SKM-1 (cell line): ENCODE data around the gene SUSD1.
"Not testable (repeated sequence)": the region's sequence is repeated elsewhere in the genome, so short reads cannot be mapped to it uniquely, and the experiment has no call there.

ENCODE experiments used
- DNase-seq: peaks from one replicate; lab custom pipeline; 2025; ENCODE audit not compliant: unreplicated experiment; lab: John Stamatoyannopoulos, UW

SUSD1 gene

GRCh38 chr9:112174222-112174964 is 704 bp downstream of the SUSD1 start:
- peak; percentile 26 for DNase-seq

- no peak for DNase-seq
Measured at GRCh38 chr9:112173489-112174221, 1.4 kb downstream of the SUSD1 start.

- DNase-seq, result no peak
Measured at GRCh38 chr9:112170968-112171367, 4.1 kb downstream of the SUSD1 start.

DNA sequence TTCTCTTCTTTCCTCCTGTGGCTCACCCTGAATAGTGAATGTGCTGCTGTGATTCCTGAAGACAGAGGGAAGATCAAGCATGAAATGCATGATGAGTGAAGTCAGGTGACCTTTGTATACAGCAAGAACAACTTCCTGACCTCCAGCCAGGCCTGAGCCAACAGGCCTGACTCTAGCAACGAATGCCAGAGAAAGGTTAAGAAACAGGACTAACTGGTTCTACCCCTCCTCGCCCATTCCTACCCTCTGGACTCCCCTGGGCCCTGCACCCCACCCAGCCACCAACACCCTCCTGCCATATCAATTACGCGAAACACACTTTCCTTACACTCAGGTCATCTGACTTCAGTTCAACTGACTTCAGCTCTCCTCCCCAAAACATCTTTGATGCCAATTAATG is 4.9 kb downstream of the SUSD1 start:
- DNase-seq, result no peak

DNA sequence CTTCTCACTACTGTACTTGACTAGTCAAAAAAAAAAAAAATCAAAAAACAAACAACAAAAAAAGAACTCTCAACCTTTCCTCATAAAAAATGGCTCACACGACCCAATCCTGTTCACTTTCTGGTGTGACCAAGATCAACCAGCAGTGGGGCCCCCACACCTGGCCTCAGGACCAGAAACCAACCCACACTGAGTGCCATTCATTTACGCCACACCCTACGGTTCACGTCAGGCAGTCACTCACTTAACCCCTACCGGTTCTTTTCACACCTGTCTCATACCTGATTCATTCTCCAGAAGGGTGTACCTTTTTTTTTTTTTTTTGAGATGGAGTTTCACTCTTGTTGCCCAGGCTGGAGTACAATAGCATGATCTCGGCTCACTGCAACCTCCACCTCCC is 5.7 kb downstream of the SUSD1 start:
- no peak for DNase-seq

DNA sequence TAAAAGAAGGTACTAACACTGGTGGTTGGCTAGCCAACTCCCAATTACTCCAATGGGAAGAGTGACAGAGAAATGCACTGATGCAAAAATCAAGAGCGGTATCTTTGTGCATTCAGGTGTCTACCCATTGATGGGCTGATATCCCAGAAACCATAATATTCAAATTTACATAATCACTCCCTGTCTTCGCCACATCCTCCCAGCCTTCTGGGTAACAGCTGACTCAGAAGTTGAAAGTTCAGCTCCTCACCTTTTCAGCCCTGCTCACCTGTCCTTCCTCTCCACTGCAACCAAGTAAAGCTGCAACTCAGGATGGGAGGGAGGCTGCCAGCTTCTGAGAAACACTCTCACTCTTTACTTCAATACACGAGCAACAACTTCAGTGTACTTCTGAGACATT is 6.9 kb downstream of the SUSD1 start:
- DNase-seq, result no peak

DNA sequence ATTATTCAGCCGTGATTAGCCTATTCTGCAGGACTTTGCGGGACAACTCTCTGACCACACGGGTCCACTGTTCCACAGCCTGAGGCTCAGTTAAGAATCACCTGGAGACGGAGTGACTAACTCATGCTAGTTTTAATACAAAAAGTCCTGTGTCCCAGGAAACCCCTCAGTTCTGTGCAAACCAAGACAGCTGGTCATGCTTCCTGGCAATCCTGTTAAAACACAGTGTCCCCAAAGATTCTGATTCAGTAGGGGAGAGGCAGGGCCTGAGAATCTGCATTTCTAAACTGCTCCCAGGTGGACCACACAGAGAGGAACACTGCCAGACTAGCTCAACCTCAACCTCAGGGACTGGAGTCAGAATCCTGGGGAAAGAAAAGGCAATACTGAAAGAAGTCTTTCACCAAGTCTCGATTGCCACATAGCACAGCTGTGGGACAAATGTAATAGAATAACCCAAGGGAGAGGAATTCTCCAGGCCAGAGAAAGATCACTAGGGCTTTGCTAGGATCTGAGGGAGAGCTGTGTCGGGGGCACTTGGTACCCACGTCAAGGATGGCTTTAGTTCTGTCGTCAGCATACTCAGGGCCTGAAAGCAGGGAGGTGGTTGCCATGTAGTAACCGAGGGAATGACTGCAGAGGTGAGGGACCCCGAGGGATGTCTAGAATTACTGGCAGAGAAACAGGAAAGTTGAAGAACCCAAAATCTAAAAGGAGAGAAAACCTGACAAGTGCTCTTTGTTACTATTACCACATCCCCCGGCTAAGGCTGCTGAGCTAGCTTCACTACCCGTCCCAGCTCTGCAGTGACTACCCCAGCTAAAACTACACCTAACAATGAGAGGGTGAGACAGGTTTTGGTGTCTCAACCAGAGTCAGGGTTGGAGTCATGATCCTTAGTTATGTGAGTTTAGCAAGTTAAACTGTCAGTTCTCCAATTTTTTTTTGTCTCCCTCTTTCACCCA is 8.6 kb downstream of the SUSD1 start:
- no peak for DNase-seq

- DNase-seq, result peak; percentile 5
Measured at GRCh38 chr9:112162621-112163413, 12.3 kb downstream of the SUSD1 start.

DNA sequence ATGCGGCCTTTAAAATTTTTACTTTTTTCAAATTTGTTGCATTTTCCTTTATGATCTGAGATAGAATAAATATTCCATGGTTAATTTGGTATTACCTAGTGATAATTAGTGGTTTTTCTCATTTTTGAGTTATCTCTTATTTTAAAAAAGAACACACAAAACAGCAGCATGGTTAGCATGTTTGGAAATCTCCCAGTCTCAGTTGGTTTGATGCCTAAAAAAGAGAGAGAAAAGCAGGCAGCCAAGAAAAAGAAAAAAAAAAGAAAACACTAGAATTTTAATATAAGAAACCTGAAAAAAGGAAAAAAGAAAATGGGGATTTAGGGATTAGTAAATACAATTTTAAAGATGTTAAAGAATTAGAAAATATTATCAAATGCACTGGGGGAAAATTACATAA is 15.3 kb downstream of the SUSD1 start:
- DNase-seq, result no peak

- no peak for DNase-seq
Measured at GRCh38 chr9:112158656-112159367, 16.3 kb downstream of the SUSD1 start.

- no peak for DNase-seq
Measured at GRCh38 chr9:112157961-112158360, 17.1 kb downstream of the SUSD1 start.

GRCh38 chr9:112157087-112157486 is 18.0 kb downstream of the SUSD1 start:
- no peak for DNase-seq

DNA sequence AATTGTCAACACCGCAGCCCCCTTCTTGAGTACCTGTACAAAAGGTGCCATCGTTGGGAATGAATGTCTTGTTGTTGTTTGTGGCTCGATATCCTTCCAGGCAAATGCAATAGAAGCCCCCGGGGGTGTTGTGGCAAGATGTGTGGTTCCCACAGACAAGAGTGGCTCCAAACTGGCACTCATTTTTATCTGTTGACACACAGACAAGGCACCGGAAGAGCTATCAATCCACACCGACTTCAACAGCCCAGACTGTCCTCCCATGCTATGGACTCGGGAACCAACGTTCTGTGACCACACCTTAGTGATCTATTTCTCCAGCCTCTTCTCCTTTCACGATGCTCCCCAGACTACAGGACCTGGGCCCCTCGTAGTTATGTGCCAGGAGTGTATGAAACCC is 25.9 kb downstream of the SUSD1 start:
- no peak for DNase-seq

DNA sequence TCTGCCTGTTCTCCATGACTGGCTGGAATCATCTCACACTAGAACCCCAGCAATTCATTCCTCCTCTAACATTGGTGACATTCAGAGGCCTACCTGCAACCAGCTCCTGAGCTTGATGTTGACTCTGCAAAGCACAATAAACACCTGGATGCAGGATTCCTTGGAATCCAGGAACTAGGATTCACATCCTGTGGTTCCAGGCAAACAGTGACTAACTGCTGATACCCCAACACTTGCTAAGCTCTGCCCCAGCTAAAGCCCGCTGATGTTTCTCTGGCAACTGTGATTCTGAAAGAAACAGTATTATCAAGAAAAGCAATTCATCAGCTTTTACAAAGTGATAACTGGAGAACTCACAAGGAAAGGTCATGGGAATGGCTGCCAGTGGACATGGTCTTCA is 29.2 kb downstream of the SUSD1 start:
- no peak for DNase-seq

GRCh38 chr9:112144807-112145206 is 30.3 kb downstream of the SUSD1 start:
- DNase-seq, result no peak

DNA sequence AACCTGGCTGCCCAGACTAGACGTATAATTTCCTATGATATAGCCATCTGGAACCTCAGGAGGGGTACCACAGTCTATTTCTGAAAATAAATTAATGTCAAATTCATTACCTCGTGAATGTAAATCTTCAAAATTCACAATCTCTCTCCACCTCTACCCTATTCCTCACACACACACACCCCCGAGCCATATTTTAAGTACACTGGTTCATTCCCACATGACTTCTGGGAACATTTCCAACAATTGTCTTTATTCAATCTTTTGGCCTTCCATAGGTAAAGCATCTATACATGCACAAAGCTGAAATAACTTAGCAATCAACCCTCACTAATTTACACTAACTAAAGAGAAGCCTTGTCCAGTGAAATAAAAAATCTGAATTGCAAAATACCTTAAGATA is 32.7 kb downstream of the SUSD1 start:
- no peak for DNase-seq

GRCh38 chr9:112140936-112141335 is 34.2 kb downstream of the SUSD1 start:
- no peak for DNase-seq

GRCh38 chr9:112137066-112137465 is 38.0 kb downstream of the SUSD1 start:
- no peak for DNase-seq

GRCh38 chr9:112135706-112136105 is 39.4 kb downstream of the SUSD1 start:
- DNase-seq, result no peak

- not testable (repeated sequence) for DNase-seq
Measured at GRCh38 chr9:112133806-112134205, 41.3 kb downstream of the SUSD1 start.
